ENCODE data around the gene INSR.

GRCh38 chr19:7225741-7226140 lies 68.5 kb downstream of the INSR start:
- no peak for TF ChIP-seq CTCF (conservative IDR thresholded peaks at IDR 0.05; ENCODE audit: low read depth, low read length)
- no peak for TF ChIP-seq EZH2phosphoT487 (IDR thresholded peaks at IDR 0.05; ENCODE audit: borderline replicate concordance, low read length)
- TF ChIP-seq EZH2 (IDR thresholded peaks at IDR 0.05; ENCODE audit: low read length, unreplicated experiment), result no peak
